HUES64 (cell line): ENCODE measurements around the gene MEOX2.

ENCODE experiments used
- H3K27ac ChIP-seq: 2 replicates; pipeline ENCODE4 v1.7.0; 2013; ENCODE audit warnings: low read depth, low read length, inconsistent platforms
- H3K27me3 ChIP-seq: 2 replicates; pipeline ENCODE4 v1.6.1; 2013; ENCODE audit warnings: mild to moderate bottlenecking, low read length; ENCODE audit not compliant: insufficient read depth
- H3K36me3 ChIP-seq: 2 replicates; pipeline ENCODE4 v1.6.1; 2013; ENCODE audit warnings: mild to moderate bottlenecking, low read length; ENCODE audit not compliant: insufficient read depth
- H3K4me1 ChIP-seq: 2 replicates; pipeline ENCODE4 v1.6.1; 2013; ENCODE audit warnings: mild to moderate bottlenecking, low read length, moderate library complexity; ENCODE audit not compliant: insufficient read depth
- H3K4me3 ChIP-seq: 2 replicates; pipeline ENCODE4 v1.5.1; 2013; ENCODE audit warnings: mild to moderate bottlenecking, low read length, moderate library complexity
- H3K9ac ChIP-seq: 2 replicates; pipeline ENCODE4 v1.6.1; 2013; ENCODE audit warnings: mild to moderate bottlenecking, low read depth, low read length
- H3K9me3 ChIP-seq: 2 replicates; pipeline ENCODE4 v1.6.1; 2013; ENCODE audit warnings: low read depth, low read length; ENCODE audit not compliant: insufficient read depth
- WGBS: fragments of 150-250, 120-280 bp; methylation state at CpG from one replicate; pipeline ENCODE4 v1.1.7; 2013; ENCODE audit warnings: missing lambda C conversion rate; 5-methylcytosine and 5-hydroxymethylcytosine counted together

The MEOX2 gene

GRCh38 chr7:15650787-15651186, 35.7 kb downstream of the MEOX2 start:
- no peaks in the 10 kb centered on the region for H3K4me1 ChIP-seq
- no peaks in the 10 kb centered on the region for H3K9me3 ChIP-seq
- no peak overlapping the region for H3K4me3 ChIP-seq
- H3K27me3 ChIP-seq = no peaks in the 10 kb centered on the region
- no peak overlapping the region for H3K9ac ChIP-seq
- H3K27ac ChIP-seq = no peak overlapping the region
- H3K36me3 ChIP-seq = no peaks in the 10 kb centered on the region
- WGBS = 91% methylated on average over 4 of the region's 4 CpGs

- H3K9ac ChIP-seq = no peak overlapping the region
- no peaks in the 10 kb centered on the region for H3K4me1 ChIP-seq
- H3K27me3 ChIP-seq = no peaks in the 10 kb centered on the region
- WGBS = 95% methylated on average over 4 of the region's 5 CpGs
- H3K27ac ChIP-seq = no peak overlapping the region
- no peaks in the 10 kb centered on the region for H3K36me3 ChIP-seq
- no peaks in the 10 kb centered on the region for H3K9me3 ChIP-seq
- no peak overlapping the region for H3K4me3 ChIP-seq
Measured at GRCh38 chr7:15648461-15648961, 38.0 kb downstream of the MEOX2 start.

DNA sequence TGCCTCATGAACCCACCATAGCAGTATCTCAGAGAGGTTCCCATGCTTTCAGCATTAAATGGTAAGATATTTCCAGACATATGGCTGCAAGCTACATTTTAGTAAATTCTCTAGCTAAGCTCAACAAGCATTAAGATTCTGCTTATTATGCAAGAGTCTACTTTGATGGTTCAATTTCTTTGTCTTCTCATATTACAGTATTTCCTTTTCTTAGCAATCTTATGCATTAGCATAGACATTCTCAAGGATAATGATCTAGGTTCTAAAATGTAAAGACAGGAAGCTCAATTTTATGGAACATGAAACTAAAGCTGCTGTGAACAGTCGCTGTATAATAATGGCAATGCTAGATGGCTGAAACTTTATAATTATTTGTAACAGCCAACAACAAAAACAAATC, 39.2 kb downstream of the MEOX2 start:
- H3K27ac ChIP-seq = no peak overlapping the region
- no peaks in the 10 kb centered on the region for H3K36me3 ChIP-seq
- H3K9me3 ChIP-seq = no peaks in the 10 kb centered on the region
- no peak overlapping the region for H3K9ac ChIP-seq
- H3K27me3 ChIP-seq = no peaks in the 10 kb centered on the region
- H3K4me3 ChIP-seq = no peak overlapping the region
- no CpG with 5 or more reads among the region's 1 CpG for WGBS
- H3K4me1 ChIP-seq = no peaks in the 10 kb centered on the region

GRCh38 chr7:15643000-15643705, 43.3 kb downstream of the MEOX2 start:
- H3K4me1 ChIP-seq = no peaks in the 10 kb centered on the region
- H3K36me3 ChIP-seq = no peaks in the 10 kb centered on the region
- H3K27ac ChIP-seq = no peak overlapping the region
- no peaks in the 10 kb centered on the region for H3K9me3 ChIP-seq
- H3K27me3 ChIP-seq = no peaks in the 10 kb centered on the region
- WGBS = 90% methylated on average over 3 of the region's 3 CpGs
- no peak overlapping the region for H3K4me3 ChIP-seq
- H3K9ac ChIP-seq = no peak overlapping the region

DNA sequence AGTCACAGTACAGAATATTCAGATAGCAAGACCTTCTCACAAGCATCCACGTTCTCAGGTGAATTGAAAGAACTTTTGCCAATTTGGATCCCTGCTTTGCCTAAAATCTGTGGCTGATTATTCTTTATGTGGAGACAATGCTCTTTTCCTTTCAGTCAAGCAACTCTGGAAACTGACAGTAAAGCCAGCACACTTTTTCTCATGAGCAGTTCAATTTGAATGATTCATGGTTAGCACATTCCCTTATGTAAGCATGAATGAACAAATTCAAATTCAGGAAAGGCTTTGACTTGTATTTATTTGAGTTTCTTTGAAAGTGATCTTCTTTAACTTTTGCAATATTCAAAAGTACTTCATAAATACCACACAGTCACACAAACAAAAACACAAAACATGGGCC, 57.6 kb downstream of the MEOX2 start:
- 95% methylated on average over 1 of the region's 1 CpG for WGBS
- no peaks in the 10 kb centered on the region for H3K4me1 ChIP-seq
- no peaks in the 10 kb centered on the region for H3K27me3 ChIP-seq
- H3K36me3 ChIP-seq = no peaks in the 10 kb centered on the region
- no peak overlapping the region for H3K27ac ChIP-seq
- H3K4me3 ChIP-seq = no peak overlapping the region
- no peaks in the 10 kb centered on the region for H3K9me3 ChIP-seq
- H3K9ac ChIP-seq = no peak overlapping the region

DNA sequence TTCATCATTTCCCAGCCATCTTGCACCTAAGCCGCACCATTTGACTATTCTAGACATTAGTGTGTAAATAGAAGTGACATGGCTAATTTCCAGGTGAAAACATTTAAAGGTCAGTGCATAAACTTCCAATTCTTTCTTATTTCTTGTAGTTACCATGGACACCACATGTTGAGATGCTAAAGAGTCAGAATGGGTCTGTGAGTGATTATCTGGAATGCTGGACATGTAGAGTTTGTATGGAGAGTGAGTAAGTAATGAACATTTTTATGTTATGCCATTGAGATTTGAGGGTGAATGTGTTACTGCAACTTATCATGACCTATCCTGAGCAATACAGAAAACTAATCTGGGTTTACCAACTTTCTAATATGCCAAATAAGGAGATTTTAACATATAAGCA, 60.4 kb downstream of the MEOX2 start:
- WGBS = no CpG with 5 or more reads among the region's 1 CpG
- Histone ChIP-seq H3K36me3 (no peaks in the 10 kb centered on the region), H3K27me3 (no peaks in the 10 kb centered on the region), H3K27ac (no peak overlapping the region), H3K4me3 (no peak overlapping the region), H3K4me1 (no peaks in the 10 kb centered on the region), H3K9ac (no peak overlapping the region), H3K9me3 (no peaks in the 10 kb centered on the region)

GRCh38 chr7:15625466-15625865, 61.0 kb downstream of the MEOX2 start:
- H3K36me3 ChIP-seq = no peaks in the 10 kb centered on the region
- 93% methylated on average over 1 of the region's 1 CpG for WGBS

DNA sequence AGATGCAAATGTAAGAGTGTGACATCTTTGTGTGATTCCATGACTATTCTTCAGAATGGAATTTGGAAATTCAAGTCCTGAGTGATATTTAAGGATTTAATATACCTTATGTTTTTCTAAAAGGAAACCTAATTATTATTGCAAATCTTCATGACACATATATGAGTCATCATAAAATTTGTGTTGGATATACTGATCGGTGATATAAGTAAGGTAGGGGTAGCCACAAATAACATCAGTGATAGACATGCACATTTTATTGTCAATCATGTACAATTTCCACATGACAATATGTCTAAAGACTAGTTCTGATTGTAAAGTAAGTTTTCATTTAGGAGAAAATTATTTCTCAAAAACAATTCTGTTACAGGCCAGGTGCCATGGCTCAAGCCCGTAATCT, 65.0 kb downstream of the MEOX2 start:
- Histone ChIP-seq H3K36me3 (no peaks in the 10 kb centered on the region), H3K4me1 (no peaks in the 10 kb centered on the region), H3K27me3 (no peaks in the 10 kb centered on the region), H3K9ac (no peak overlapping the region), H3K27ac (no peak overlapping the region), H3K9me3 (no peaks in the 10 kb centered on the region), H3K4me3 (no peak overlapping the region)
- WGBS = 94% methylated on average over 1 of the region's 2 CpGs

More at GRCh38 chr7:15625466-15625865, 61.0 kb downstream of the MEOX2 start:
- Histone ChIP-seq H3K4me1 (no peaks in the 10 kb centered on the region), H3K9me3 (no peaks in the 10 kb centered on the region), H3K9ac (no peak overlapping the region), H3K27ac (no peak overlapping the region), H3K27me3 (no peaks in the 10 kb centered on the region), H3K4me3 (no peak overlapping the region)

DNA sequence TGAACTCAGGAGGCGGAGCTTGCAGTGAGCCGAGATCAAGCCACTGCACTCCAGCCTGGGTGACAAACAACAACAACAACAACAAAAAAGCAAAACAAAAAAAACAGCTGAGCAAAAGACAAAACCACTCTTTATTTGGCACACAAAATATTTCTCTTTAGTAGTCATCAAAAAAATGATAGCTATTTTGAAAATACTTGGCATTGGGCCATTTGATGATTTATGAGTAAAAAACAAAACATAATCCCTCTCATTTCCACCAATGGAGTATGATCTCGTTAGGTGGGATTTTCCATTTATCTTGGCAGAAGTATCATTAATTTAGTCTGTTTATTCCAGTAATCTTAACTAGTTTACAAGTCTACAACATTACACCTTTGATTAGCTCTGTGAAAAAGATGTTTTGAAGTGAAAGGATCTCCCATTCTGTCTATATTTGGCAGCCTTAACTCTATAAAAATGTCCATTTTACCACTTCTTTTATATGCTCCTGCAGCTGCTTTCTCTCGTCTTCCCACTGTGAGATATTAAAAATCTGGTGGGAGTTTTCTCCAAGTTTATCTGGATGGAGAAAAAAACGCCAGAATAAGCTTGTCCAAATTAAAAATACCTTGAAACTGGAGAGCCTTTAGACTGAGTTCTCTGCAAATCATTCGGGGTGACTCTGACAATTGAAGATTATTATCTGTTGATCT, 65.8 kb downstream of the MEOX2 start:
- H3K9me3 ChIP-seq = no peaks in the 10 kb centered on the region
- no peaks in the 10 kb centered on the region for H3K36me3 ChIP-seq
- WGBS = 86% methylated on average over 5 of the region's 6 CpGs
- H3K4me1 ChIP-seq = no peaks in the 10 kb centered on the region
- H3K4me3 ChIP-seq = no peak overlapping the region
- H3K27me3 ChIP-seq = no peaks in the 10 kb centered on the region
- no peak overlapping the region for H3K9ac ChIP-seq
- no peak overlapping the region for H3K27ac ChIP-seq

- H3K9me3 ChIP-seq = no peaks in the 10 kb centered on the region
- no peaks in the 10 kb centered on the region for H3K27me3 ChIP-seq
- H3K9ac ChIP-seq = no peak overlapping the region
- no peaks in the 10 kb centered on the region for H3K36me3 ChIP-seq
- H3K27ac ChIP-seq = no peak overlapping the region
- no peak overlapping the region for H3K4me3 ChIP-seq
- H3K4me1 ChIP-seq = no peaks in the 10 kb centered on the region
- no CpG with 5 or more reads among the region's 2 CpGs for WGBS
Measured at GRCh38 chr7:15618275-15618674, 68.2 kb downstream of the MEOX2 start.

DNA sequence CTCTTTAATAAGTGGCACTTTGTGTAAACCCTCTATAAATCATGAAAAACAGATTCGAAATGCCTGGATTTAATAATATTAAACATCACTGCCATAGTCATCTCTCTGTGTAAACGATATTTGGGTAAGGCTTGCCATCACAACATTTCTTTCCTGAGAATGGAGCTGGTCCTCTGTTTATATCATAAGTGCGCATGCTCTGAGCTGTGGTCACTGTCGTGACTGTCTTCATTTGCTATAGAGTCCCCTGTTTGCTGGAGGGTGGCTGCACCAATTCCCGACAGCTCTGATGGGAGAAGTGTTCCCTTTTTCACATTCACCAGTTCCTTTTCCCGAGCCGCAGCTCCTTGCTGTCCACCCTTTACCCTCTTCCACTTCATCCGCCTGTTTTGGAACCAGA, 74.3 kb downstream of the MEOX2 start:
- WGBS = 89% methylated on average over 8 of the region's 8 CpGs
- peaks cover 8% of the 10 kb centered on the region; the same call in 1 of the 2 replicates for H3K4me1 ChIP-seq
- no peak overlapping the region for H3K9ac ChIP-seq
- no peak overlapping the region for H3K27ac ChIP-seq
- no peaks in the 10 kb centered on the region for H3K9me3 ChIP-seq
- no peaks in the 10 kb centered on the region for H3K36me3 ChIP-seq
- no peak overlapping the region for H3K4me3 ChIP-seq
- no peaks in the 10 kb centered on the region for H3K27me3 ChIP-seq
